SK-N-SH (cell line): ENCODE data around the gene ACVRL1. TPM values are rescaled to one million over a fixed set of nuclear protein-coding genes. Genes with fewer than 3 reads are reported as not detected.

Experiments used
- CTCF ChIA-PET: fragments of 300-600, 350-600 bp; formaldehyde crosslinking; extraction: SDS; loops from one replicate; lab custom pipeline; 2021; lab: Yijun Ruan, JAX
- POLR2A ChIA-PET: fragments of 350-600 bp; sonication (Branson Sonifier 250); formaldehyde crosslinking; extraction: SDS; loops from one replicate; lab custom pipeline; 2020; ENCODE audit warnings: antibody characterized with exemption, inconsistent platforms; lab: Yijun Ruan, JAX
- DNase-seq: peaks from one replicate; pipeline ENCODE4 v3.0.0; 2012
- H2AFZ ChIP-seq: fragments of 200-600 bp; sonication (generic); 2 replicates; pipeline ENCODE4 v1.8.1; 2016; ENCODE audit warnings: antibody characterized with exemption, mild to moderate bottlenecking, low read depth
- H3F3A ChIP-seq: fragments of 200-600 bp; sonication (generic); replicated peaks from 2 replicates; pipeline ENCODE3; 2016; ENCODE audit warnings: antibody characterized with exemption, mild to moderate bottlenecking; ENCODE audit not compliant: insufficient read depth
- H3K27ac ChIP-seq, 2 experiments: fragments of 200-500 bp in 1 of 2; fragments of 200-600 bp in 1 of 2; sonication (Bioruptor generic) in 1 of 2; sonication (generic), shearing (Covaris generic) in 1 of 2; 2 replicates each; pipeline versions ENCODE4 v1.5.1 to v1.6.1; 2014 to 2016; ENCODE audit warnings: low read depth in 2 of 2, inconsistent platforms in 1 of 2, low read length in 1 of 2, mild to moderate bottlenecking in 1 of 2, mixed read lengths in 1 of 2
- H3K27me3 ChIP-seq: fragments of 200-600 bp; sonication (generic), shearing (Covaris generic); 2 replicates; pipeline ENCODE4 v1.6.1; 2016; ENCODE audit warnings: mixed run types; ENCODE audit not compliant: insufficient read depth
- H3K36me3 ChIP-seq, 2 experiments: fragments of 200-500 bp in 1 of 2; fragments of 200-600 bp in 1 of 2; sonication (Bioruptor generic) in 1 of 2; sonication (generic) in 1 of 2; replicated peaks in 1 of 2; 2 replicates each; pipeline versions ENCODE3 to v1.5.1; 2014 to 2016; ENCODE audit warnings: low read length in 1 of 2, mild to moderate bottlenecking in 1 of 2; ENCODE audit not compliant: insufficient read depth in 2 of 2, control insufficient read depth in 1 of 2
- H3K4me1 ChIP-seq, 2 experiments: fragments of 200-500 bp in 1 of 2; fragments of 200-600 bp in 1 of 2; sonication (Bioruptor generic) in 1 of 2; sonication (generic), shearing (Covaris generic) in 1 of 2; 2 replicates each; pipeline versions ENCODE4 v1.5.1 to v1.6.1; 2014 to 2016; ENCODE audit warnings: low read depth in 1 of 2, low read length in 1 of 2, mixed run types in 1 of 2; ENCODE audit not compliant: insufficient read depth in 2 of 2, control insufficient read depth in 1 of 2
- H3K4me2 ChIP-seq: fragments of 200-600 bp; sonication (generic), shearing (Covaris generic); 2 replicates; pipeline ENCODE4 v1.6.1; 2017; ENCODE audit warnings: mixed run types
- H3K4me3 ChIP-seq, 2 experiments: fragments of 200-500 bp in 1 of 2; fragments of 200-600 bp in 1 of 2; sonication (Bioruptor generic) in 1 of 2; sonication (generic), shearing (Covaris generic) in 1 of 2; 2 replicates each; pipeline versions ENCODE4 v1.5.1 to v1.8.1; 2014 to 2016; ENCODE audit warnings: low read depth in 2 of 2, inconsistent platforms in 1 of 2, low read length in 1 of 2, mild to moderate bottlenecking in 1 of 2, mixed read lengths in 1 of 2, moderate library complexity in 1 of 2
- H3K79me2 ChIP-seq: fragments of 200-600 bp; sonication (generic); 2 replicates; pipeline ENCODE4 v1.8.1; 2017; ENCODE audit warnings: mild to moderate bottlenecking; ENCODE audit not compliant: insufficient read depth
- H3K9ac ChIP-seq: fragments of 200-600 bp; sonication (generic); 2 replicates; pipeline ENCODE4 v1.6.1; 2017; ENCODE audit warnings: mixed run types
- H3K9me2 ChIP-seq: fragments of 200-600 bp; sonication (generic); 2 replicates; pipeline ENCODE4 v1.6.1; 2017; ENCODE audit warnings: mixed run types
- H3K9me3 ChIP-seq: fragments of 200-600 bp; sonication (generic); 2 replicates; pipeline ENCODE4 v1.6.1; 2017; ENCODE audit warnings: mixed run types, mild to moderate bottlenecking, moderate library complexity
- H4K20me1 ChIP-seq: fragments of 200-600 bp; sonication (generic); 2 replicates; pipeline ENCODE4 v1.6.1; 2017; ENCODE audit warnings: mild to moderate bottlenecking, mixed run types; ENCODE audit not compliant: insufficient read depth
- CHD2 ChIP-seq: fragments of 150-350 bp; IDR thresholded peaks from 2 replicates; pipeline ENCODE4 v1.6.1; 2018; ENCODE audit warnings: low read length; ENCODE audit not compliant: partially characterized antibody
- CTCF ChIP-seq: fragments of 200-600 bp; sonication (generic); IDR thresholded peaks from 2 replicates; pipeline ENCODE4 v1.6.1; 2017; ENCODE audit warnings: antibody characterized with exemption, mild to moderate bottlenecking, moderate library complexity
- EP300 ChIP-seq, 2 experiments: IDR thresholded peaks; 2 replicates each; pipeline versions ENCODE4 v1.4.0 to v1.6.1; 2012; ENCODE audit warnings: borderline replicate concordance in 1 of 2, low read depth in 1 of 2, low read length in 1 of 2
- EZH2phosphoT487 ChIP-seq: fragments of 200-600 bp; sonication (generic); IDR thresholded peaks from 2 replicates; pipeline ENCODE4 v1.6.1; 2017; ENCODE audit warnings: low read depth, mixed run types, mild to moderate bottlenecking, antibody characterized with exemption, moderate library complexity, borderline replicate concordance
- FOSL2 ChIP-seq: IDR thresholded peaks from 2 replicates; pipeline ENCODE4 v1.4.0; 2012; ENCODE audit warnings: low read depth, mild to moderate bottlenecking, moderate library complexity, borderline replicate concordance
- FOXM1 ChIP-seq: IDR thresholded peaks from 2 replicates; pipeline ENCODE4 v1.4.0; 2012; ENCODE audit warnings: low read depth, mild to moderate bottlenecking
- GABPA ChIP-seq: IDR thresholded peaks from 2 replicates; pipeline ENCODE4 v1.4.0; 2012; ENCODE audit warnings: low read depth, mild to moderate bottlenecking
- GATA2 ChIP-seq: sonication (generic); formaldehyde crosslinking; IDR thresholded peaks from 2 replicates; pipeline ENCODE4 v1.5.0; 2020; ENCODE audit warnings: mild to moderate bottlenecking, missing genetic modification reagents
- MAX ChIP-seq: IDR thresholded peaks from 2 replicates; pipeline ENCODE4 v1.4.0; 2012; ENCODE audit warnings: low read depth
- MXI1 ChIP-seq: IDR thresholded peaks from 2 replicates; pipeline ENCODE4 v1.6.1; 2012; ENCODE audit warnings: mild to moderate bottlenecking, low read depth, low read length, improper control_type of control experiment
- NFIC ChIP-seq: IDR thresholded peaks from 2 replicates; pipeline ENCODE4 v1.4.0; 2012; ENCODE audit warnings: borderline replicate concordance
- POLR2AphosphoS5 ChIP-seq: IDR thresholded peaks from 2 replicates; pipeline ENCODE4 v1.6.1; 2012; ENCODE audit warnings: low read depth, low read length
- REST ChIP-seq: IDR thresholded peaks from 2 replicates; pipeline ENCODE4 v1.6.1; 2012; ENCODE audit warnings: mild to moderate bottlenecking, low read depth, low read length, moderate library complexity
- RFX5 ChIP-seq: IDR thresholded peaks from 2 replicates; pipeline ENCODE4 v1.6.1; 2012; ENCODE audit warnings: mild to moderate bottlenecking, improper control_type of control experiment, low read length
- RXRA ChIP-seq: IDR thresholded peaks from 2 replicates; pipeline ENCODE4 v1.4.0; 2012; ENCODE audit warnings: low read depth, mild to moderate bottlenecking, borderline replicate concordance
- SIN3A ChIP-seq: IDR thresholded peaks from 2 replicates; pipeline ENCODE4 v1.6.1; 2012; ENCODE audit warnings: low read depth, mild to moderate bottlenecking, low read length, moderate library complexity, borderline replicate concordance
- ZBTB33 ChIP-seq: IDR thresholded peaks from 2 replicates; pipeline ENCODE4 v1.4.0; 2012; ENCODE audit warnings: low read depth, borderline replicate concordance
- WGBS: methylation state at CpG from one replicate; pipeline ENCODE4 v1.1.6; 2017; ENCODE audit warnings: low lambda C conversion rate; 5-methylcytosine and 5-hydroxymethylcytosine counted together
- polyA plus RNA-seq, 3 experiments: library from polyadenylated mRNA; depleted of rRNA; stranded (reverse); fragments of >200 nt; gene quantifications; 2 replicates each; pipeline ENCODE4 v1.2.3, GENCODE V29; 2012
- TF ChIP-seq, protein P1 (sequence below): IDR thresholded peaks from 2 replicates; pipeline ENCODE4; 2012

The ACVRL1 gene
- polyA plus RNA-seq, 1 of the 3 experiments (the other 2 are of a cell fraction): 0.07 TPM

DNA sequence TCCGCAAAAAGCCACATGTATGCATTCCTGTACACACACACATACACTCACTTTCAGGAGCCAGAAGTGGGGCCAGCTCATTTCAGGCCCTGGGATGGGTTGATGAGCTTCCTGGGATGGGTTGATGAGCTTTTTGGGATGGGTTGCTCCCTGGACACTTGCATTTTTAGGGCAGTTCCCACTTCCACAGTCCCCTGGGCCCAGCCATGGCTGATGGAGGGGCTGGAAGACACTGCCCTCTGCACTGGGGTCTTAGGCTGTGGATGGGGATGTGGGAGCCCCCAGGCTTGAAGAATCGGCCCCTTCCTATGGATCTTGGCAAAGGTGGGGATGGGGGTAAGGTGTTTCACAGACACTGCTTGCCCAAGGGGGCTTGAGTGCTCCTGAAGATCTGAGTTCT, 12.7 kb downstream of the ACVRL1 start (continued):
- no peak for TF ChIP-seq REST
- no peak for TF ChIP-seq EZH2phosphoT487
- no peak for TF ChIP-seq POLR2AphosphoS5
- TF ChIP-seq, protein P1, sequence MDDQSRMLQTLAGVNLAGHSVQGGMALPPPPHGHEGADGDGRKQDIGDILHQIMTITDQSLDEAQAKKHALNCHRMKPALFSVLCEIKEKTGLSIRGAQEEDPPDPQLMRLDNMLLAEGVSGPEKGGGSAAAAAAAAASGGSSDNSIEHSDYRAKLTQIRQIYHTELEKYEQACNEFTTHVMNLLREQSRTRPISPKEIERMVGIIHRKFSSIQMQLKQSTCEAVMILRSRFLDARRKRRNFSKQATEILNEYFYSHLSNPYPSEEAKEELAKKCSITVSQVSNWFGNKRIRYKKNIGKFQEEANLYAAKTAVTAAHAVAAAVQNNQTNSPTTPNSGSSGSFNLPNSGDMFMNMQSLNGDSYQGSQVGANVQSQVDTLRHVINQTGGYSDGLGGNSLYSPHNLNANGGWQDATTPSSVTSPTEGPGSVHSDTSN: no peak
- TF ChIP-seq CTCF: no peak

GRCh38 chr12:51921017-51921725, 13.9 kb downstream of the ACVRL1 start:
- H3K36me3 ChIP-seq: no peaks in the 10 kb centered on the region
- H3K79me2 ChIP-seq: no peaks in the 10 kb centered on the region
- peak overlapping the region in 1 of 2 experiments; percentile 50; a peak in 2 of 4 replicates for H3K27ac ChIP-seq
- ChIA-PET POLR2A (interaction anchor here (0.8 to 1.2 kb wide), 2 partner anchors 8 to 69 kb away, joined by 3 read pairs; no protein-coding TSS in a partner anchor), CTCF (interaction anchor here (1.0 to 10.1 kb wide), 6 partner anchors 8 to 63 kb away, joined by 3 to 55 read pairs (median 5); no protein-coding TSS in a partner anchor)
- H2AFZ ChIP-seq: no peak overlapping the region
- no peaks in the 10 kb centered on the region for H3K9me3 ChIP-seq
- H3K27me3 ChIP-seq: no peaks in the 10 kb centered on the region
- no peaks in the 10 kb centered on the region for H4K20me1 ChIP-seq
- no peaks in the 10 kb centered on the region for H3K9me2 ChIP-seq
- no peak overlapping the region for H3K4me3 ChIP-seq
- no peak overlapping the region for H3K4me2 ChIP-seq
- H3K4me1 ChIP-seq: peaks cover 0 to 54% of the 10 kb centered on the region in 2 experiments; a peak in 2 of 4 replicates
- H3F3A ChIP-seq: no peaks in the 10 kb centered on the region
- H3K9ac ChIP-seq: no peak overlapping the region
- 81% methylated on average over 5 of the region's 7 CpGs for WGBS
- DNase-seq: peak; percentile 38
- TF ChIP-seq FOSL2 (no peak), MXI1 (no peak), NFIC (no peak), EZH2phosphoT487 (no peak), RXRA (no peak), CHD2 (no peak), GATA2 (CRISPR knock-in tag) (no peak), FOXM1 (no peak), SIN3A (no peak), MAX (no peak), RFX5 (no peak), GABPA (no peak), EP300 (IDR thresholded peaks at IDR 0.05; ENCODE audit: borderline replicate concordance in 1 of 2, low read depth in 1 of 2, low read length in 1 of 2) (no peak), ZBTB33 (no peak)
- TF ChIP-seq, protein P1: no peak
